ENCODE results near the gene KRTAP1-4. TPM values are rescaled to one million over a fixed set of nuclear protein-coding genes. Genes with fewer than 3 reads are reported as not detected.

KRTAP1-4 gene
- polyA plus RNA-seq, 3 donors = not detected

DNA sequence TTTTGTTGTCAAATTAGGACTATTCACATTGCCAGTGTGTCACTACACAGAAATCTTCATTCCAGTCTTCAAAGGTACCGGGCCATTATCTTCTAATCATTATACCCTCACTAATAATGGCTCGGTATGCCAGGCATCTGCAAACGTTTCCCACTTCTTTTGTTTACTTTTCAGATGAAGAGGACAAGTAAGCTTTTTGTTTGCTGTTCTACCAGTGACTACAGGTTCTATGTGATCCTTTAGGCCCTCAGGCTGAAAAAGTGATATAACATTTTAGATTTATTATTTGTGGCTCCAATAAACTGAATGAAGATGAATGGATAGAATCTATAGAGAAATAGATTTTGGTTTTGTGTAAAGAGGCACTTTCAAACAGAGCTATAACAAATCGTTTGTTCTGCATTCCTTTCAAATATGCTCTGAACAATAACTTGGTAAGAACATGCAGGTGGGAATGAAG lies 20.7 kb downstream of the KRTAP1-4 start:
- H3K4me1 Mint-ChIP-seq = no peaks in the 10 kb centered on the region
- Histone ChIP-seq H3K4me1 (ENCODE audit: control insufficient read depth in 1 of 2, insufficient read depth in 2 of 2, low read length in 2 of 2) (no peaks in the 10 kb centered on the region), H3K9me3 (replicated peaks in 1 of 2; ENCODE audit: control insufficient read depth in 1 of 2, insufficient read depth in 1 of 2, low read length in 2 of 2) (no peaks in the 10 kb centered on the region), H3K27me3 (ENCODE audit: control insufficient read depth in 2 of 2, insufficient read depth in 2 of 2, low read length in 2 of 2) (no peaks in the 10 kb centered on the region), H2AFZ (ENCODE audit: insufficient read depth, low read depth, low read length, poor library complexity, severe bottlenecking) (no peak overlapping the region), H3K36me3 (replicated peaks in 1 of 2; ENCODE audit: control insufficient read depth in 1 of 2, insufficient read depth in 2 of 2, low read length in 2 of 2) (no peaks in the 10 kb centered on the region), H3K4me3 (replicated peaks in 1 of 3; ENCODE audit: low read depth in 2 of 3, low read length in 3 of 3) (no peak overlapping the region), H4K20me1 (ENCODE audit: insufficient read depth, low read length) (no peaks in the 10 kb centered on the region), H3K79me2 (ENCODE audit: insufficient read depth, low read length) (no peaks in the 10 kb centered on the region), H3K4me2 (replicated peaks; ENCODE audit: extremely low read depth, low read length, poor library complexity, severe bottlenecking) (no peak overlapping the region), H3K9ac (ENCODE audit: insufficient read depth, low read length, poor library complexity, severe bottlenecking) (no peak overlapping the region), H3K27ac (ENCODE audit: low read depth in 1 of 2, low read length in 2 of 2) (no peak overlapping the region)
- peaks cover 2 to 3% (median 3%) of the 10 kb centered on the region in 3 donors for H3K27me3 Mint-ChIP-seq (ENCODE audit: low read depth in 3 of 3)
- intact Hi-C loops (cut with micrococcal nuclease) = no loop called here
- no peak overlapping the region for H3K27ac Mint-ChIP-seq
- peaks cover 0 to 2% (median 0%) of the 10 kb centered on the region in 7 donors for H3K9me3 Mint-ChIP-seq
- TF ChIP-seq, protein P1, sequence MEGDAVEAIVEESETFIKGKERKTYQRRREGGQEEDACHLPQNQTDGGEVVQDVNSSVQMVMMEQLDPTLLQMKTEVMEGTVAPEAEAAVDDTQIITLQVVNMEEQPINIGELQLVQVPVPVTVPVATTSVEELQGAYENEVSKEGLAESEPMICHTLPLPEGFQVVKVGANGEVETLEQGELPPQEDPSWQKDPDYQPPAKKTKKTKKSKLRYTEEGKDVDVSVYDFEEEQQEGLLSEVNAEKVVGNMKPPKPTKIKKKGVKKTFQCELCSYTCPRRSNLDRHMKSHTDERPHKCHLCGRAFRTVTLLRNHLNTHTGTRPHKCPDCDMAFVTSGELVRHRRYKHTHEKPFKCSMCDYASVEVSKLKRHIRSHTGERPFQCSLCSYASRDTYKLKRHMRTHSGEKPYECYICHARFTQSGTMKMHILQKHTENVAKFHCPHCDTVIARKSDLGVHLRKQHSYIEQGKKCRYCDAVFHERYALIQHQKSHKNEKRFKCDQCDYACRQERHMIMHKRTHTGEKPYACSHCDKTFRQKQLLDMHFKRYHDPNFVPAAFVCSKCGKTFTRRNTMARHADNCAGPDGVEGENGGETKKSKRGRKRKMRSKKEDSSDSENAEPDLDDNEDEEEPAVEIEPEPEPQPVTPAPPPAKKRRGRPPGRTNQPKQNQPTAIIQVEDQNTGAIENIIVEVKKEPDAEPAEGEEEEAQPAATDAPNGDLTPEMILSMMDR (IDR thresholded peaks at IDR 0.05) = no peak
- no peaks in the 10 kb centered on the region for H3K36me3 Mint-ChIP-seq
- H3K4me3 Mint-ChIP-seq = no peak overlapping the region
- 100% methylated on average over 1 of the region's 4 CpGs for whole genome bisulfite sequencing (ENCODE audit: insufficient coverage)
- DNase-seq = no peak

DNA sequence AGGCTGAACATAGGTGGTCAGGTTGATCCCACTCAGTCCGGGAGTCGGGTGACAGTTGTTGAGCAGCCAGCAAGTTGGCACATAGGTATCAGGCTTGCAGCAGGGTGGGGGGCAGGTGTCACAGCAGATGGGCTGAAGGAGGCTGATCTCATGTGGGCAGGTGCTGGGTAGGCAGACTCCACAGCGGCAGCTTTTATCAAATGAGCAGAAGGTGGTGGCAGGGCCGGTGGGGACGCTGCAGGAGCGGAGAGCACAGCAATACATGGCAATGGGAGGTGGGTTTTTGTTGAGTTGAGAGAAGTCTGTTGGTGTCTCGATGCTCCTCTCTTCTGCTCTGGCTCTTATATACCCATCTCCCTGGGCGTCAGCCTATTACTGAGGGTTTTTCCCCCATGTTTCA lies 21.2 kb downstream of the KRTAP1-4 start, which contains the start of gene KRTAP3-1:
TSS of gene KRTAP3-1 (minus strand) at position 318 of the 400 bp plus-strand sequence. CDS start at position 264, 54 bp downstream.
- H3K27me3 ChIP-seq (ENCODE audit: control insufficient read depth in 2 of 2, insufficient read depth in 2 of 2, low read length in 2 of 2) = no peaks in the 10 kb centered on the region
- no peaks in the 10 kb centered on the region for H3K9me3 ChIP-seq (replicated peaks in 1 of 2; ENCODE audit: control insufficient read depth in 1 of 2, insufficient read depth in 1 of 2, low read length in 2 of 2)
- H3K79me2 ChIP-seq (ENCODE audit: insufficient read depth, low read length) = no peaks in the 10 kb centered on the region
- H3K4me1 Mint-ChIP-seq = no peaks in the 10 kb centered on the region
- peak within 1 kb of the TSS in 2 of 7 donors; percentile 3 to 65 for H3K27ac Mint-ChIP-seq
- no peak within 1 kb of the TSS for H3K27ac ChIP-seq (ENCODE audit: low read depth in 1 of 2, low read length in 2 of 2)
- WGBS (ENCODE audit: insufficient coverage) = 98% methylated on average over 6 of the region's 8 CpGs
- H2AFZ ChIP-seq (ENCODE audit: insufficient read depth, low read depth, low read length, poor library complexity, severe bottlenecking) = no peak within 1 kb of the TSS
- no peak within 1 kb of the TSS for H3K4me2 ChIP-seq (replicated peaks; ENCODE audit: extremely low read depth, low read length, poor library complexity, severe bottlenecking)
- no peaks in the 10 kb centered on the region for H3K4me1 ChIP-seq (ENCODE audit: control insufficient read depth in 1 of 2, insufficient read depth in 2 of 2, low read length in 2 of 2)
- H3K9ac ChIP-seq (ENCODE audit: insufficient read depth, low read length, poor library complexity, severe bottlenecking) = no peak within 1 kb of the TSS
- H3K9me3 Mint-ChIP-seq = peaks cover 0 to 2% (median 0%) of the 10 kb centered on the region in 7 donors
- H4K20me1 ChIP-seq (ENCODE audit: insufficient read depth, low read length) = no peaks in the 10 kb centered on the region
- no peak within 1 kb of the TSS for H3K4me3 Mint-ChIP-seq
- no peaks in the 10 kb centered on the region for H3K36me3 ChIP-seq (replicated peaks in 1 of 2; ENCODE audit: control insufficient read depth in 1 of 2, insufficient read depth in 2 of 2, low read length in 2 of 2)
- H3K4me3 ChIP-seq (replicated peaks in 1 of 3; ENCODE audit: low read depth in 2 of 3, low read length in 3 of 3) = no peak within 1 kb of the TSS
- TF ChIP-seq, protein P1 (IDR thresholded peaks at IDR 0.05) = no peak
- no peak for DNase-seq
- no peaks in the 10 kb centered on the region for H3K36me3 Mint-ChIP-seq
- peaks cover 3 to 5% (median 3%) of the 10 kb centered on the region in 3 donors for H3K27me3 Mint-ChIP-seq (ENCODE audit: low read depth in 3 of 3)
- intact Hi-C loops (cut with micrococcal nuclease) = no loop called here
